ENCODE data around the gene IGFLR1. TPM values are rescaled to one million over a fixed set of nuclear protein-coding genes. Genes with fewer than 3 reads are reported as not detected.

Gene IGFLR1
- total and polyA plus RNA-seq, 9 of the 15 experiments (the other 6 are each of a cell fraction or from before 2014, with no cell fraction given): 1.0 to 14.3 (median 4.6) TPM

DNA sequence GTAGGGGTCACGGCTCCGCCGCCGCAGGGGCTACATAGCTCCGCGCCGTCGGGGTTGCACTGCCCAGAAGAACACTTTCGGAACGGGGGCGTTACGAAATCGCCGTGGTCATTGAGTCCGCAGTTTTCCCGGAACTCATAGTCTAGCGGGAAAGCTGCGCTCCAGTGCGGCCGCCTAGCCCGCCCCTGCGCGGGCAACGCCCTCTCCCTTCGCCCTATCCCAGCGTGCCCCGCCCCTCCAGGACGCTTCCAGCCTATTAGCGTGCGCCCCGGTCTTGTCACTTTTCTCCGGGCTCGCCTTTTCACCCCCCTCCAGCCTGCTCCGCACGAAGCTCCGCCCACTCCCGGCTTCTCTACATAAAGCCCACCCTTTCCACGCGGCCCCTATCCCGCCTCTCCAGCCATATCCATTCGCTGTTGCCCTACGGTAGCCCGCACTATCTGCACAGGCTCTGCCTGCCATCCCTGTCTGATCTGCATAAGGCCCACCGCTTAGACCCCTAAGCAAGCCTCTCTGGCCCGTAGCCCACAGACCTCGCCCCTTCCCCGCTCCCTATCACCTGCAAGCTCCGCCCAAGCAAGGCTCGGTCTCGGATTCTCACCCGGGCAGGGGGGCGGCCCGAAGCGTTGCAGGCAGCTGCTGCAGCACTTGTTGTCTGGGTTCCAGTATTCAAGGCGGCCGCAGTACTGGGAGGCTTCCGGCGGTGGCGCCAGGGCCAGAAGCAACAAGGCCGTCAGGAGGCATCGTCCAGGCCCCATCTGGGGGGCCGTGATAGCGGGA is 1.6 kb downstream of the IGFLR1 start (continued):
- TF ChIP-seq, protein P1, sequence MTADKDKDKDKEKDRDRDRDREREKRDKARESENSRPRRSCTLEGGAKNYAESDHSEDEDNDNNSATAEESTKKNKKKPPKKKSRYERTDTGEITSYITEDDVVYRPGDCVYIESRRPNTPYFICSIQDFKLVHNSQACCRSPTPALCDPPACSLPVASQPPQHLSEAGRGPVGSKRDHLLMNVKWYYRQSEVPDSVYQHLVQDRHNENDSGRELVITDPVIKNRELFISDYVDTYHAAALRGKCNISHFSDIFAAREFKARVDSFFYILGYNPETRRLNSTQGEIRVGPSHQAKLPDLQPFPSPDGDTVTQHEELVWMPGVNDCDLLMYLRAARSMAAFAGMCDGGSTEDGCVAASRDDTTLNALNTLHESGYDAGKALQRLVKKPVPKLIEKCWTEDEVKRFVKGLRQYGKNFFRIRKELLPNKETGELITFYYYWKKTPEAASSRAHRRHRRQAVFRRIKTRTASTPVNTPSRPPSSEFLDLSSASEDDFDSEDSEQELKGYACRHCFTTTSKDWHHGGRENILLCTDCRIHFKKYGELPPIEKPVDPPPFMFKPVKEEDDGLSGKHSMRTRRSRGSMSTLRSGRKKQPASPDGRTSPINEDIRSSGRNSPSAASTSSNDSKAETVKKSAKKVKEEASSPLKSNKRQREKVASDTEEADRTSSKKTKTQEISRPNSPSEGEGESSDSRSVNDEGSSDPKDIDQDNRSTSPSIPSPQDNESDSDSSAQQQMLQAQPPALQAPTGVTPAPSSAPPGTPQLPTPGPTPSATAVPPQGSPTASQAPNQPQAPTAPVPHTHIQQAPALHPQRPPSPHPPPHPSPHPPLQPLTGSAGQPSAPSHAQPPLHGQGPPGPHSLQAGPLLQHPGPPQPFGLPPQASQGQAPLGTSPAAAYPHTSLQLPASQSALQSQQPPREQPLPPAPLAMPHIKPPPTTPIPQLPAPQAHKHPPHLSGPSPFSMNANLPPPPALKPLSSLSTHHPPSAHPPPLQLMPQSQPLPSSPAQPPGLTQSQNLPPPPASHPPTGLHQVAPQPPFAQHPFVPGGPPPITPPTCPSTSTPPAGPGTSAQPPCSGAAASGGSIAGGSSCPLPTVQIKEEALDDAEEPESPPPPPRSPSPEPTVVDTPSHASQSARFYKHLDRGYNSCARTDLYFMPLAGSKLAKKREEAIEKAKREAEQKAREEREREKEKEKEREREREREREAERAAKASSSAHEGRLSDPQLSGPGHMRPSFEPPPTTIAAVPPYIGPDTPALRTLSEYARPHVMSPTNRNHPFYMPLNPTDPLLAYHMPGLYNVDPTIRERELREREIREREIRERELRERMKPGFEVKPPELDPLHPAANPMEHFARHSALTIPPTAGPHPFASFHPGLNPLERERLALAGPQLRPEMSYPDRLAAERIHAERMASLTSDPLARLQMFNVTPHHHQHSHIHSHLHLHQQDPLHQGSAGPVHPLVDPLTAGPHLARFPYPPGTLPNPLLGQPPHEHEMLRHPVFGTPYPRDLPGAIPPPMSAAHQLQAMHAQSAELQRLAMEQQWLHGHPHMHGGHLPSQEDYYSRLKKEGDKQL (CRISPR knock-in tag; IDR thresholded peaks at IDR 0.05; ENCODE audit: borderline replicate concordance): no peak
- TF ChIP-seq NONO (IDR thresholded peaks at IDR 0.05; ENCODE audit: low read depth in 2 of 2, low read length in 1 of 2) (0 out of 4 replicates have a peak, but pooled peaks of 1 of the 2 experiments have one; percentile 31), MTA1 (IDR thresholded peaks at IDR 0.05; ENCODE audit: borderline replicate concordance) (0 out of 2 replicates have a peak, but pooled peaks have one; percentile 60), EGR1 (conservative IDR thresholded peaks at IDR 0.05) (peak; percentile 52), YY1 (IDR thresholded peaks at IDR 0.05; ENCODE audit: borderline replicate concordance in 1 of 3, control insufficient read depth in 1 of 3, extremely low read depth in 1 of 3, insufficient read depth in 3 of 3, insufficient read length in 1 of 3, insufficient replicate concordance in 2 of 3, low read depth in 1 of 3, low read length in 2 of 3) (peak in 1 of 3 experiments; percentile 63), FIP1L1 (IDR thresholded peaks at IDR 0.05; ENCODE audit: low read depth, low read length, poor library complexity, severe bottlenecking) (peak; percentile 43), DNMT1 (IDR thresholded peaks at IDR 0.05) (peak; percentile 75; the same call in 1 of the 2 replicates), BACH1 (tag; IDR thresholded peaks at IDR 0.05) (no peak)
- TF ChIP-seq, protein P2, sequence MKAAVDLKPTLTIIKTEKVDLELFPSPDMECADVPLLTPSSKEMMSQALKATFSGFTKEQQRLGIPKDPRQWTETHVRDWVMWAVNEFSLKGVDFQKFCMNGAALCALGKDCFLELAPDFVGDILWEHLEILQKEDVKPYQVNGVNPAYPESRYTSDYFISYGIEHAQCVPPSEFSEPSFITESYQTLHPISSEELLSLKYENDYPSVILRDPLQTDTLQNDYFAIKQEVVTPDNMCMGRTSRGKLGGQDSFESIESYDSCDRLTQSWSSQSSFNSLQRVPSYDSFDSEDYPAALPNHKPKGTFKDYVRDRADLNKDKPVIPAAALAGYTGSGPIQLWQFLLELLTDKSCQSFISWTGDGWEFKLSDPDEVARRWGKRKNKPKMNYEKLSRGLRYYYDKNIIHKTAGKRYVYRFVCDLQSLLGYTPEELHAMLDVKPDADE (conservative IDR thresholded peaks at IDR 0.05; ENCODE audit: control insufficient read depth, low read depth, low read length): peak; percentile 42
- TF ChIP-seq, protein P3, sequence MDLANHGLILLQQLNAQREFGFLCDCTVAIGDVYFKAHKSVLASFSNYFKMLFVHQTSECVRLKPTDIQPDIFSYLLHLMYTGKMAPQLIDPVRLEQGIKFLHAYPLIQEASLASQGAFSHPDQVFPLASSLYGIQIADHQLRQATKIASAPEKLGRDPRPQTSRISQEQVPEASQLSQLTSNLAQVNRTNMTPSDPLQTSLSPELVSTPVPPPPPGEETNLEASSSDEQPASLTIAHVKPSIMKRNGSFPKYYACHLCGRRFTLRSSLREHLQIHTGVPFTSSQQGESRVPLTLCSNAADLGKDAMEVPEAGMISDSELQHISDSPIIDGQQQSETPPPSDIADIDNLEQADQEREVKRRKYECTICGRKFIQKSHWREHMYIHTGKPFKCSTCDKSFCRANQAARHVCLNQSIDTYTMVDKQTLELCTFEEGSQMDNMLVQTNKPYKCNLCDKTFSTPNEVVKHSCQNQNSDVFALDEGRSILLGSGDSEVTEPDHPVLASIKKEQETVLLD (IDR thresholded peaks at IDR 0.05): 0 out of 2 replicates have a peak, but pooled peaks have one; percentile 9
- TF ChIP-seq, protein P4, sequence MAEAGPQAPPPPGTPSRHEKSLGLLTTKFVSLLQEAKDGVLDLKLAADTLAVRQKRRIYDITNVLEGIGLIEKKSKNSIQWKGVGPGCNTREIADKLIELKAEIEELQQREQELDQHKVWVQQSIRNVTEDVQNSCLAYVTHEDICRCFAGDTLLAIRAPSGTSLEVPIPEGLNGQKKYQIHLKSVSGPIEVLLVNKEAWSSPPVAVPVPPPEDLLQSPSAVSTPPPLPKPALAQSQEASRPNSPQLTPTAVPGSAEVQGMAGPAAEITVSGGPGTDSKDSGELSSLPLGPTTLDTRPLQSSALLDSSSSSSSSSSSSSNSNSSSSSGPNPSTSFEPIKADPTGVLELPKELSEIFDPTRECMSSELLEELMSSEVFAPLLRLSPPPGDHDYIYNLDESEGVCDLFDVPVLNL (CRISPR knock-in tag; IDR thresholded peaks at IDR 0.05; ENCODE audit: low read depth): peak; percentile 38; the same call in 1 of the 2 replicates
- TF ChIP-seq, protein P5, sequence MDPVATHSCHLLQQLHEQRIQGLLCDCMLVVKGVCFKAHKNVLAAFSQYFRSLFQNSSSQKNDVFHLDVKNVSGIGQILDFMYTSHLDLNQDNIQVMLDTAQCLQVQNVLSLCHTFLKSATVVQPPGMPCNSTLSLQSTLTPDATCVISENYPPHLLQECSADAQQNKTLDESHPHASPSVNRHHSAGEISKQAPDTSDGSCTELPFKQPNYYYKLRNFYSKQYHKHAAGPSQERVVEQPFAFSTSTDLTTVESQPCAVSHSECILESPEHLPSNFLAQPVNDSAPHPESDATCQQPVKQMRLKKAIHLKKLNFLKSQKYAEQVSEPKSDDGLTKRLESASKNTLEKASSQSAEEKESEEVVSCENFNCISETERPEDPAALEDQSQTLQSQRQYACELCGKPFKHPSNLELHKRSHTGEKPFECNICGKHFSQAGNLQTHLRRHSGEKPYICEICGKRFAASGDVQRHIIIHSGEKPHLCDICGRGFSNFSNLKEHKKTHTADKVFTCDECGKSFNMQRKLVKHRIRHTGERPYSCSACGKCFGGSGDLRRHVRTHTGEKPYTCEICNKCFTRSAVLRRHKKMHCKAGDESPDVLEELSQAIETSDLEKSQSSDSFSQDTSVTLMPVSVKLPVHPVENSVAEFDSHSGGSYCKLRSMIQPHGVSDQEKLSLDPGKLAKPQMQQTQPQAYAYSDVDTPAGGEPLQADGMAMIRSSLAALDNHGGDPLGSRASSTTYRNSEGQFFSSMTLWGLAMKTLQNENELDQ (CRISPR knock-in tag; IDR thresholded peaks at IDR 0.05; ENCODE audit: borderline replicate concordance): 0 out of 2 replicates have a peak, but pooled peaks have one; percentile 33
